Choroid plexus epithelial cell (primary cell): ENCODE data around the gene HELT.
"Not testable (repeated sequence)": the region's sequence is repeated elsewhere in the genome, so short reads cannot be mapped to it uniquely, and the experiment has no call there.

Source experiments
- DNase-seq: peaks from one replicate; pipeline ENCODE4 v3.0.0-alpha.2; 2010; ENCODE audit warnings: low read depth
- H3K4me3 ChIP-seq: 2 replicates; pipeline ENCODE4 v1.5.1; 2011; ENCODE audit warnings: low read depth, mild to moderate bottlenecking, control low read depth, low read length, moderate library complexity
- CTCF ChIP-seq: conservative IDR thresholded peaks from 2 replicates; pipeline ENCODE4 v1.5.1; 2011; ENCODE audit warnings: low read depth, mild to moderate bottlenecking, control low read depth, inconsistent platforms, low read length, moderate library complexity

The HELT gene

GRCh38 chr4:184992422-184992821 is 25.9 kb upstream of the HELT start:
- no peak overlapping the region for H3K4me3 ChIP-seq
- DNase-seq, result no peak
- TF ChIP-seq CTCF, result no peak

DNA sequence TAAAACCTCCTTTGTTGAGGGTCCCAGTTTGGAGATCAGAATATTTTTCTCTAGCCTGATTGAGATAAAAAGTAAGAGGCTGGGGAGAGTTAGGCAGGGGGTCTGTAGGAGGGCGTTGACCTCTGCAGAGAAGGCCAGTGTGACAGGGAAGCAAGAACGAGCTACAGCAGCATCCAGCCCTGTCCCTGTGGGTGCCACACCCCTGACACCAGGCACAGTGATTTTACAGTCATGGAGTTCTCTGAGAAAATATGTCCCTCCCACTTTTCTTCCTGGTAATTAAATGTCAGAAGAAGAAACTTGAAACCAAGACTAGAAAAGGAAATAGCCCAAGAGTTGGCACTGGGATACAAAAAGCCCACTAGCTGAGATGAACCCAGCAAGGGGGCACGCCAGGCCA is 25.0 kb upstream of the HELT start:
- no peak for DNase-seq
- H3K4me3 ChIP-seq, result no peak overlapping the region
- TF ChIP-seq CTCF, result no peak

- DNase-seq, result no peak
- no peak for TF ChIP-seq CTCF
- H3K4me3 ChIP-seq, result no peak overlapping the region
These were observed 24.2 kb upstream of the HELT start for GRCh38 chr4:184994010-184994622.

DNA sequence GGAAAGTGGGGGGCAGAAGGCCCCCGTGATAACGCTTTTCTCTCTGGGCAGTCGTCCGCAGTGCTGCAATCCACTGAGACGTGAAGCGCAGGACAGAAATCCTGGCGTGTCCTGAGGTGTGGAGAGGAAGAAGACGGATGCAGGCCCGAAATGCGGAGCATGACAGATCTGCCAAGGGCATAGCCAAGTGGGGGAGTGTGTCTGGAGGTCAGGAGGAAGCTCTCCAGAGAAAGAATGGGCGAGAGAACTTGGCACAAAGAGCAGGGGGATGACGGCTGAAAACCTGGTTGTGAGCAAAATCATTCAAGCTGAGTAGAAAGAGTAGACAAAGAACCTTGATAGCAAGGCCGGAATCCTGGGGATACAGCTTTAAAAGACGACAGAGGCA is 23.7 kb upstream of the HELT start:
- H3K4me3 ChIP-seq, result no peak overlapping the region
- no peak for DNase-seq
- no peak for TF ChIP-seq CTCF

DNA sequence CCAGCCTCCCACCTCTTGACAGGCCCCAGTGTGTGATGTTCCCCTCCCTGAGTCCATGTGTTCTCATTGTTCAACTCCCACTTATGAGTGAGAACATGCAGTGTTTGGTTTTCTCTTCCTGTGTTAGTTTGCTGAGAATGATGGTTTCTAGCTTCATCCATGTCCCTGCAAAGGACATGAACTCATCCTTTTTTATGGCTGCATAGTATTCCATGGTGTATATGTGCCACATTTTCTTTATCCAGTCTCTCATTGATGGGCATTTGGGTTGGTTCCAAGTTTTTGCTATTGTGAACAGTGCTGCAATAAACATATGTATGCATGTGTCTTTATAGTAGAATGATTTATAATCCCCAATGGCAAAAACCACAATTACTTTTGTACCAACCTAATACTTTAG is 20.6 kb upstream of the HELT start:
- not testable (repeated sequence) for H3K4me3 ChIP-seq, DNase-seq

- no peak for DNase-seq
- no peak for TF ChIP-seq CTCF
- no peak overlapping the region for H3K4me3 ChIP-seq
These were observed 15.5 kb upstream of the HELT start for GRCh38 chr4:185002784-185003183.

DNA sequence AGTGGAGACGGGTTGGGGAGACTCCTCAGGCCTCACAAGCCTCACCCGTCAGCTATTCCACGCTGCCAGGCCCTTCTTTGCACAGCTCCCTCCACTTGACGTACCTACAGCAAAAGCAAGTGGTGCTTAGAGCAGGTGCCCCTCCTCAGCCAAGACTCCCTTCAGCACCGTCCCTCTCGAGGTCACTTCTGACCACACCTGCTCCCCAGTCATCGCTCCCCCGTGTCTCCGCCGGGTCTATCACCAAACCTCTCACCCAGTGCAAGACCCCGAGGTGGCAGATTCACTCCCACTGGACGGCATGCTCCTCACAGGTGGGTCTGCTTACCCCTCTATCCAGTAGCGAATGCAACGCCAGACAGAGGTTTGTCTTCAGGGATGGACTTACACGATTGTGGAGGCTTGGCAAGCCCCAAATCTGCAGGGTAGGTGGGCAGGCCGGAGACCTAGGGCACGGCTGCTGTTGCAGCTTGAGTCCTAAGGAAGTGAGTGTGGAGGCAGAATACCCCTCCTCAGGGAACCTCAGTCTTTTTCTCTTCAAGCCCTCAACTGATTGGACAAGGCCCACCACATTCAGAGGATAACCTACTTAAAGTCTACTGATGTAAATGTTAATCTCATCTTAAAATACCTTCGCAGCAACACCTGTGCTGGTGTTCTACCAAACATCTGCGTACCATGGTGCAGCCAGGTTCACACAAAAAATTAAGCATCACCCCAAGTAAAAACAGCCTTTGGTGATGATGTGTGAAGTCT is 14.5 kb upstream of the HELT start:
- TF ChIP-seq CTCF, result no peak
- no peak for DNase-seq
- H3K4me3 ChIP-seq, result no peak overlapping the region
